CD1c-positive myeloid dendritic cell (primary cell): Measurements from ENCODE around the gene LMAN1.
A peak's percentile ranks its signal among the peaks of the same experiment; 100 is the strongest.

Experiments used
- DNase-seq: peaks from one replicate; pipeline ENCODE4 v3.0.0-alpha.2; 2016; ENCODE audit errors: extremely low spot score

The LMAN1 gene, protein sequence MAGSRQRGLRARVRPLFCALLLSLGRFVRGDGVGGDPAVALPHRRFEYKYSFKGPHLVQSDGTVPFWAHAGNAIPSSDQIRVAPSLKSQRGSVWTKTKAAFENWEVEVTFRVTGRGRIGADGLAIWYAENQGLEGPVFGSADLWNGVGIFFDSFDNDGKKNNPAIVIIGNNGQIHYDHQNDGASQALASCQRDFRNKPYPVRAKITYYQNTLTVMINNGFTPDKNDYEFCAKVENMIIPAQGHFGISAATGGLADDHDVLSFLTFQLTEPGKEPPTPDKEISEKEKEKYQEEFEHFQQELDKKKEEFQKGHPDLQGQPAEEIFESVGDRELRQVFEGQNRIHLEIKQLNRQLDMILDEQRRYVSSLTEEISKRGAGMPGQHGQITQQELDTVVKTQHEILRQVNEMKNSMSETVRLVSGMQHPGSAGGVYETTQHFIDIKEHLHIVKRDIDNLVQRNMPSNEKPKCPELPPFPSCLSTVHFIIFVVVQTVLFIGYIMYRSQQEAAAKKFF

DNA sequence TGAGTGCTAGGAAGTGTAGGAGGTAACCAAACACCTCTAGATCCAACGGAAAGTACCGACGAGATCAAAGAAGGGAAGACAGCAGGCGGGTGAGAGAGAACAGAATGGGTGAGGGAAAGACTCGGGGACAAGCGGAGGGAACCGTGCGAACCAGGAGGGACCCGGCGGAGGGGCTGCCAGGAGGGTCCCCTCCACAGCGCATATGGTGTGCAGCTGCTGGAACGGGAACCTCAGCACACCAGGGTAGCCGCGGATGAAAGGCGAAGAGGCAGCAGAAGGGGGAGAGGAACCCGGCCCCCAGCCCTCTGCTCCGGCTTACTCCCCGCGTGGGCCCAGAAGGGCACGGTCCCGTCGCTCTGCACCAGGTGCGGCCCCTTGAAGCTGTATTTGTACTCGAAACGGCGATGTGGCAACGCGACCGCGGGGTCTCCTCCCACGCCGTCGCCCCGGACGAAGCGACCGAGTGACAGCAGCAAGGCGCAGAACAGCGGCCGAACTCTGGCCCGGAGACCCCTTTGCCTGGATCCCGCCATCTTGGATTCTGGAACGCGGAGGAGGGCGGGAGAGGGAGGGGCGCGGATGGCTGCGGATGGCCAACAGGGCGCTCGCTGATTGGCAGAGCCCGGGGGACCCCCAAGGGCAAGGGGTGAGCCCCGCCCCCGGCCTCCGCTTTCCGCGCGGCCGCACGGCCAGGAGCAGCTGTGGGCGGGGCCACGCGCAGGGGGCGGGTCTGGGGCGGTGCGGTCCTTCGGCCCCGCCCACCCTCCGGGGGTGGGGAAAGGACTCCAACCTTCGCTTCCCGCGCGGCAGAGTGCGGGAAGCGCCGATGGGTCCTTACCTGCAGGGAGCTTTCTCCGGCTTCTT lies at the start of gene LMAN1:
TSS of gene LMAN1 (minus strand) at position 554 of the 864 bp plus-strand sequence. CDS start at position 533, 21 bp downstream.
- peak; percentile 91 for DNase-seq

DNA sequence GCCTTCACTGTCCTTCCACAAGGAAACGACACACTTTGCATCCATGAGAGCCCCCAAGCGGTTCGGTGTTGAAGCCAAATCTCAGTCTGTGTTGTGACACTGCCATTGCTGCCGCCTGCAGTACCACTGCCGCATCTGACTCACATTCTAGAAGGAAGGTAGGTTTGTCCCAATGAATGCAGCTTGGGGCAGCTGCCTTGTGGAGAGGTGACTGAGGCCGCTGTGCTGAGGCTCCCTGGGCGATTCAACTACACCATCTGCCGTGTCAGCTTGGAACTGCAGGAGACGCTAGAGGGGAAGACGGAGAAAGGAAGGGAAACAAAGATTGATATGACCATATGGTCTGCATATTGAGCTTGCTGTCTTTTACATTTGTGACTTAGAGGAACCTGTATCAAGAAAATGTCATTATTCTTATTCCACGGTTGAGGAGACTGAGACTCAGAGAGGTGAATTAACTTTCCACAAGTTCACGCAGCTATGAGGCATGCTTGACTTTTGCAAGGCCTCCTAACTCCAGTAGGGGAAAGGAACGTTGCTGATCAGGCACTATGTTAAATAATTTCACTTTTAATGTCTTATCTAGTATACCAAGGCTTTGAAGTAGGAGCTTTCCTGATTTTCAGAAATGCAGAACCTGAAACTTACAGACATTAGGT lies 43.5 kb upstream of the LMAN1 start:
- peak; percentile 76 for DNase-seq

DNA sequence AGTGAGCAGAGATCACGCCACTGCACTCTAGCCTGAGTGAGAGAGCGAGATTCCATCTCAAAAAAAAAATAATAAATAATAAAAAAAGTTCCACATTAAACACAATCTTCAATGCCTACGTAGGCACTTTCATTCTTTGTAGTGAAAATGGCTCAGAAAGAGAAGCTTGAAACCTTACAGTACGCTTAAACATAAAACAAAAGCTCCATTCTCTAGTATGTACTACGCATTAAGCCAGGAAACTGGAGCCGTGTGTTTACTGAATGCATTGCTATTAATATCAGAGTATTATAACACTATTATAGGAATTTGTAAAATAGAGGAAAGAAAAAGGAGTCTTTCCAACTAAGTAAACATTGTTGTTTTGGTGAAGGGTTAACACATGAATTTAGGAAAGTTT lies 41.3 kb upstream of the LMAN1 start:
- DNase-seq, result no peak

DNA sequence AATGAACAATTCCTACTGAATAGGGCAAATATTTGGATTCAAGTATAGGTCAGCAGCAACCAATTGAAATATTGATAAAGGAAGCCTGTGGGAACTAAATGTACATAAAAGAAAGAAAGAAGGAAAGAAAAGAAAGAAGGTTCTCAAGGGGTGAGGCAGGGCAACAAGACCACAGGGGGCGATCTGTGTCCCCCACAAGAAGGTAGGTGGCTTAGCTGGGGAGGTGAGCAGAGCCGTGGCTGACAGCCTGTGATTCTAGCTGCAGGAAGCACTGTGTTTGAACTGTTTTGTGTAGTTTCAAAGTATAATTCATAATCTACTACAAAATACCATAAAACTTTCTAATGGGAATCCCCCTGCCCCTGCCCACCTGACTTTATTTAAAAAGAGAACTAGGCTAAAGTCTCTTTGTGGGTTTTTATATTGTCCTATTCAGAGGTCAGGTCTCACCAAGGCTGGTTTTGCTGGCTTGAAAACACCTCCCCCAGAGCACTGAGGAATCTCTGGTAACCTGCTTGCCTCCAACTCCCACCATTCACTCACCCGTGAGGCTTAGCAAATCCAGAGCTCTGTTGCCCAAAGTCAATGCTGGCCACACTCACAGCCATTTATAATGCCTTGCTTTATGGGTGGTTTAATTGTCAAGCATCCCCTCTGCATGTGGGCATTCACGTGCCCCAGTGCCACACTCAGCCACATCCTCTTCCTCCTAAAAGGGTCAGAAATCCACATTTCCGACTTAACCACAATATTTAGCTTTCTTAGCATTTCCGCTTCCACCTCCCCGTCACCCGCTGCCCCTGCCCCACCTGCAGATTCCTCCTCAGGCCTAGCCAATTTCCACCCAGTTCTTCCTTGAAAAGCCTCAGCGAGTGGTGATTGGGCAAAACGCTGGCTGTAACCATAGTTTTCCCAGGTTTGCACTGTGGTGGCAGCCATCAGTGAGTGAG lies 36.4 kb upstream of the LMAN1 start:
- DNase-seq, result no peak

DNA sequence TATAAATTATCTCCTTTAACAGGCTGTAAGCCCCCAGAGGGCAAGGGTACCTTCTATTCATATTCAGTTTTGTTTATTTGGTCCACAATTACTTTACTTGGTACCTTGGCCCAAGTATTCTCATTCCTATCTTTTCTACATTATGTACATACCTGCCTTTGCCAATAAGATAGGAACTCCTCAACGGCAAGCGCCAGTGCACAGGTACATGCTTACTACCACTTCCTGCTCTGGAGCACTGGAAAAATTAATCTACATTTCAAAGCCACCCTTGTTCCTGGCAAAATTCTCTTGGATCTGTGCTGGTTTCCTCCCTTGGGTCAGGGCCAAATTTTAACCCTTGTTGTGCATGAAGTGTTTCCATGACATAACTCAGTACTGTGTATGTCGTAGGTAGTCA lies 34.3 kb upstream of the LMAN1 start:
- DNase-seq, result no peak

DNA sequence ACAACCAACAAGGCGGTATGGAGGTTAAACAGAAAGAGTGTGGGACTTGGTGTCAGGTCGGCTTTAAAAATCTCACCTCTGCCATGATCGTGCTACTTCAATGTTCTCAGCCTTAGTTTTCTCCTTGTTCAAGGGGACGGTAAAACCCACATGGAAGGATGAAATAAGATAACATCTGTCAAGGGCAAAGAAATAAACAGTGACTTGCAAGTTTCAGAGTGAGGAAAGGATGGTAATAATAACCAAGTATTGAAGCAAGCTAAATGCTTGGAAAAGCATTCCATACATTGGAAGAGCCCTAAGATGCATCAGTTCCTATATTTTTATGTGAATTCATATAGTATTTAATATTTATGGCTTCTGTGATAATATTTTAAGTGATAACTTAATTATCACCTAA lies 29.8 kb upstream of the LMAN1 start:
- no peak for DNase-seq

DNA sequence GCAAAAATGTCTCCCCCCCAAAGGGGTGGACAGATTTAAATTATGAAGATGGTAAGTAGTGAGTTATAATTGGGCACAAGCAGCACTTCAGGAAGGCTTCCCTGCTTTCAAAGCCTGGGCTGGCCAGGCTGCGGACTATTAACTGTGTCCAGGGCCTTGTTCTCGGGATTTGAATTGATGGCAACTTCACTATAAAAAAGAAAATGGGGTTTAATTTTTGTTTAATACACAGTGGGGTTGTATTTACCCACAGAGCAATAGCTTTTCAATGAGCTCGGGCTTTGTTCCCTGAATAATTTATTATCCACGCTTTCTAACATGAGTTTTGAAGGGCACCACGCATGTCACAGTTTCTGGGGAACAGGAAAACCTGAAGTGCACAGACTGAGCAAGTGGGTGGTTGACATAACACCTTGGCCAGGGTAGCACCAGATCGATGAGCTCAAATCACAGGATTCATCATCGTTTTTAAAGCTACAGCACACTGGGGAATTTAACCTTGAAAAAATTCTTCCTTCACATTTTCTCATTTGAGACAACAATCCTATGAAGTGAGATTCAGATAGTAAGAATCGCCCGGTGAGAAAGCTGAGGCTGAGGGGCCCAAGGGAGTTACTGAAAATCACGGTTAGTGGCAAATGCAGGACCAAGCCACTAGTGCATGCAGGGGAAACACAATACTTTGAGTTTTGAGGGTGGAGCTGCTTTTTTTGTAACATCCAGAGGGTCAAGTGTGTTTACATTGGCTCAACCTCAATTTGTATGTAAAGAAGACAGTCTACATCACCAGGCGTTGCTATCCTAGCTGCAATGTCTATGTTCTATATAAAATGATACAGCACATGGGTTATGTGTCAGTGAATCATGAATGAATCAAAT lies 28.9 kb upstream of the LMAN1 start:
- DNase-seq, result no peak

DNA sequence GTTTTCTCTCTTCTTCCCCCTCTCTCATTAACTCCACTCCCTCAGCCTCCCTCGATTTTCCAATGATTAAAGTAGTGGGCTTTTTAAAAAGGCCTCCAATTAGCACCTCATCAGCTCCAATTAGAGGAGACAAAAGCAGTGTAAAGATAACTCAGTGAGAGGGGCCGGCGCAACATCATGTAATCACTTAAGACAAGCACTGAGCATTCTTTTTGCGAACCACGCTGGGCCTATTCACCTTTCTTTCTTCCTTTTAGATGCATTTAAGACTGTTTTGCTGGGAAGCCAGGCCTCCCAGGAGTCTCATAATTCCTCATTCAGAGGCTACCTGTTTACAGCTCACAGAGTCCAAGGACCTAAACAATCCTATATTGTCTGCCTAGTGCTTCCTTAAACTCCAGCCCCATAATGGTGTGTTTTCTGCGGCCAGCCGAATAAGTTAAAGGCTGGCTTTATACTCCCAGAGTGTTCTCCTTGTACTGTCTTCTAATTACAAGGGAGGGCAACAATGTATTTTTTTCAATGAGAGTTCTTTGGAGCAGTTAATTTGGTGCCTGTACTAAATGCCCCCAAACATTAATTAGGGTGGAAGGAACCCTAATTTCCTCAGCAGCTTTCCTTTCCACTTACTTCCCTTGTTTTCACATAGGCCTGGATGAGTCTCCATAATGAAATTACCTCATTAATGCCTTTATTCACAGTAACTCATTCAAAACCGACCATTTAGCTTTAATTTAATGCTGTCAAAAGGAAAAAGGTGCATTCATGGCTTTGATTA lies 28.0 kb upstream of the LMAN1 start:
- DNase-seq, result no peak

DNA sequence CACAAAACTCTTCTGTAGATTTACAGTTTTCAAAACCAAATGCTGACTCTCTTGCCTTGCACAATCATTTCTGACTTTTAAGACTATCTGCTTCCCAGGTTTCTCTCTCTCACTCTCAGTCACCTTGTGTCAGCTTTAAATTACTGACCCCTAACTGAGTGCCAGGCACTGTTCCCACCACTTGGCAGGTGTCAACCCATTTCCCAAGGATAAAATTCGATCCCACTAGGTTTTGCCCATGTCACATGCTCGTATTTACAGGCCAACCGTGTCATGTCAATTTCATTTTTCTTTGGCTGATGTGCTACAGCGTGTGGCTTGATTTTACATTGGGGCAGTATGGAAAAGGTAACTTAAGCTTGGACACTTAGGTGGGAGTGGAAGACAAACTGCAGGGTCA lies 26.1 kb upstream of the LMAN1 start:
- DNase-seq, result no peak

DNA sequence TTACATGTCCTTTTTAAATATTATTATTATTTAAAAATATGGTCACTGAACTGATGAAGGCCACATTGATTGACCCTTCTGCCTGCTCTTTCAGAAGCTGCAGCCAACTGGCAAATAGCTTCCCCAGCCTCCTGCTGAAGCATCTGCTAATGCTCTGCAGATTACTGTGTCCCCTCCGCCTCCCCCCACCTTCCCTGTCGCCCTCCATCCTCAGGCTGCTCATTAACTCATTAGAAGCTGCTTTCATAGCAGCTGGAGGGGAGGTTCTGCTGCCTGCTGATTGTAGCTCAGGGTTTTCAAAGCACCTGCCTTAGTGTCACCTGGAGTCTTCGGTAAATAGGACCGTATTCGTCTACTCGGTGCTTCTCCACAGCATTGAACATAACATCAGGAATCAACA lies 24.8 kb upstream of the LMAN1 start:
- DNase-seq, result no peak

DNA sequence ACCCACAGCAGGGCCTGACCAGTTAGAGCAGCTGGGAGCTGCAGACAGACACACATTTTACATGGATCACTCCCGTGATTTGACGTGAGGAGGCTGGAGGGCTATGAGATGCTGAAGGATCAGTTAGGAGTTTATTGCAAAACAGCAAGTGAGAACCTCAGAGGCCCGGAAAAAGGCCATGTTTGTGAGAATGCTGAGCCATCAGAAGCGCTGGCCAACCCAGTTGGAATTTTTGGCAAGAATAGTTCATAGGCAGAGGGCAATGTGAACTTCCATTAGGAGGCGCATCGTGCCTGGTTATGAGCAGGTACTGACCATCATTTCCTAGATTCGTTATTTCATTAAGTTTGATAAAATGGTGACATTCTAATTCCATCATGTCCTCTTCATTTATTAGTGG lies 23.3 kb upstream of the LMAN1 start:
- no peak for DNase-seq

DNA sequence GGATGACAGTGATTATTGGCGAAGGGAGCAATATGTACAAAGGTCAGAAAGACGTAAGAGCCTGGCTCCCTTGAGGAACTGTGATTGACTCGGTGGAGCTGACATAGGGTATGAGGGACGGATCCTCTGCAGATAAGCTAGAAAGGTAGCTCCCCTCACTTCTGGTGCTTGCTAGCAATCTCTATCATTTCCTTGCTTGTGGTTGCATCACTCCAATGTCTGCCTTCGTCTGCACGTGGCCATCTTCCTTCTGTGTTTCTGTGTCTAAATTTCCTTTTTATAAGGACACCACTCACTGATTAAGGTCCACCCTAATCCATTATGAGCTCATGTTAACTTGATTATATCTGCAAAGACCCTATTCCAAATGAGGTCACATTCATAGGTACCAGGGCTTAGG lies 22.9 kb upstream of the LMAN1 start:
- no peak for DNase-seq

DNA sequence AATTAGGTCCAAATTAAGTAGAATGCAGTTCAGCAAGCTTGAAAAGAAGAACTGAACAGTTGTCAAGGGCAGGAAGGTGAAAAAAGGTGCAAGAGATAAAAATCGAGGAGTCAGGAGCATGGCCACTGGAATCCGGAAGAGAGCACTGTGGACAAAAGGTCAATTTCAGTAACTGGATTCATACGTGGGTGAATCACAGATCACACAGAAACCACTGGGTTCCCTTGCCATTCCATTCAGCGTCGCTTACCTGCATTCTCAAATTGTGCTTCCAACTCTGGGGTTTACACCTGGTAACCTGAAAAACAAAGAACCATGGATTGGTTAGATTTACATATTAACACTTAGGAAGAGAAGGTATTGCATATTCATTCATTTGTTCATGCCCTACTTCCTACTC lies 21.6 kb upstream of the LMAN1 start:
- DNase-seq, result no peak

DNA sequence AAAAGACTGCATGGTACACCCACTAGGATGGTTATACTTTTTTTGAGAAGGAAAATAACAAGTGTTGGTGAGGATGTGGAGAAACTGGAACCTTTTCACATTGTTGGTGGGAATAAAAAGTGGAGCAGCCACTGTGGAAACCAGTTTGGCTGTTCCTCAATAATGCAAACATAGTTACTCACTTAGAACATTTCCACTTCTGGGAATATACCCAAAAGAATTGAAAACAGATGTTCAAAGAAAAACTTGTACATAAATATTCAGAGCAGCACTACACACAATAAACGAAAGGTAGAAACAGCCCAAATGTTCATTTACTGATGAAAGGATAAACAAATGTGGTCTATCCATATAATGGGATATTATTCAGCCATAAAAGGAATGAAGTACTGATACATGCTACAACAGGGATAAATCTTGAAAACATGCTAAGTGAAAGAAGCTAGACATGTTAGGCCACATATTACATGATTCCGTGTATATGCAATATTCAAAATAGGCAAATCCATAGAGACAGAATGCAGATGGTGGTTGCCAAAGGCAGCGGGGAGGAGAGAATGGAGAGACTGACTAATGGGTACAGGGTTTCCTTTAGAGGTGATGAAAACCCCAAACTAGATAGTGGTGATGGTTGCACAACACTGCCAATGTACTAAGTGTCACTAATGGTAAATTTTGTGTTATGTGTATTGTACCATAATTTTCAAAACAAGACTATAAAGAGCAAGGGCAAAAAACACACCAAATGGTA lies 20.9 kb upstream of the LMAN1 start:
- DNase-seq, result no peak

DNA sequence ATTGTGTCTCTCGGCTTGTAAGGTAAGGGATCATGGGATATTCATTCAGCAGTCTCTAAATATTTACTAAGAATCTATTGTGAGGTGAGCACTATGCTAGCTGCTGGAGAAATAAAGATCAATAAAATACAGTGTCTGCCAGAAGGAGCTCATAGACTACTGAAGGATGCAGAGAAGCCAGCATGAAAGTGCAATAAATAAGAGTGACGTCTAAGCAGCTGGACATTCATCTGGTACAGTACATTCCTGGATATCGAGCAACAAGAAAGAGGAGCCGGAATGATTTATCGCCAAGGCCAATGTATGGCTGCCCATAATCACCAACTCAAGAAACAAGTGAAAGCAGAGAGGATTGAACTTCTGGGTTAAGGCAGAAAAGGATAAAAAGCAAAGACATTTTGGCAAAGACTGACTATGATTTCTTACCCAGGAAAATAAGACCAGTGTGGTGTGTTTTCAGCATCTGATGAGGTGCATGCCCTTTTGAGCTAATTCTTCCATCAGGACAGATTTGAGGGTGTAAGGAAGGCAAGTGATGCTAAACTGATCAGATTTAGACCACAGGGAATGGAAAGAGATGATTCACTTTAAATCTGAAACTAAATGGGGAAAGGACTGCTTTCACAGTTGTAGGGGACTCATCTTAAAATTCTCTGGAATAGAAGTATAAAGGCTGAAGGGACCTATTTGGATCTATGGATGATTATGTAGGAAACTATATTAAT lies 18.7 kb upstream of the LMAN1 start:
- DNase-seq, result no peak

DNA sequence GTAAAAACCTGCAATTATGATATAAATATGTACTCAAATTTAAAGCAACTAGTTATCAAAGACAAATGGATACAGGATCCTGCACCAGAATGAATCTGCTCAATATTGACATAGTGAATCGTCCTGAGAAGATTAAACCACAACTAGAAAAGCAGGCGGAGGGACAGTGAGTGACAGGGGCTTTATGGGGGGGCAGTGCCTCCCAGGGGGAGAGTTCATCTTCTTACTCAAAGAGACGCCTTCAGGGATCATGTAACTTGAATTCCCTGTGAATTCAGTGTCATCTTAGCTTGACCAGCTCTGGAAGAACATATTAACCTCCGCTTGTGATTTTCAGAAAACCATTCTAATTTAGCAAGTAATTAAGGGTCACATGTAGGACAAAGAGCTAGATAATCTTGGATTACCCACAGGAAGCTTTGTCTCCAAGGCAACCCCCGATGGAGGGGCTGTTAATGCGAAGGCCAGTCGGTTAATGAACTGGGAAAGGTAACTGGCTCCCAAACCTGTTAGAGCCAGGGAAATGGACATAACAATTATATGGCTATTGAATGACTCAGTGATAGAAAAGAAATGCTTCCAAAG lies 17.4 kb upstream of the LMAN1 start:
- no peak for DNase-seq

DNA sequence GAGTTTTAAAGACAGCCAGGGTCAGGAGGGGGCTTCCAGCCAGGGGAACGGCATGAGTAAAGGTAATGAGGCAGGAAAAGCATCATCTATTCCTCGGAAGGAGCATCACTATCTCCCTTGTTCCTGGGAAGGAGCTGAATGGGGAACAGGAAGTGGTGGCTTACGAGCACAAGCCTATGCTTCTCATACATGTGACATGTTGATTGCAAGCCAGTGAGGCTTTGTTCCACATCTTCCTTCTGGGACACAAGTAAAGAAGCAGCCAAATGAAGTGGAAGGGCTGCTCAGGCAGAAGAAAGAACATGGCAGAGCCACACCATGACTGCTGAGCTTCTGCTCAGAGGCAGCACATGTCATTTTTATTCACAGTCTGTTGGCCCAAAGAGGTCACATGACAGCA lies 15.1 kb upstream of the LMAN1 start:
- peak; percentile 37 for DNase-seq

DNA sequence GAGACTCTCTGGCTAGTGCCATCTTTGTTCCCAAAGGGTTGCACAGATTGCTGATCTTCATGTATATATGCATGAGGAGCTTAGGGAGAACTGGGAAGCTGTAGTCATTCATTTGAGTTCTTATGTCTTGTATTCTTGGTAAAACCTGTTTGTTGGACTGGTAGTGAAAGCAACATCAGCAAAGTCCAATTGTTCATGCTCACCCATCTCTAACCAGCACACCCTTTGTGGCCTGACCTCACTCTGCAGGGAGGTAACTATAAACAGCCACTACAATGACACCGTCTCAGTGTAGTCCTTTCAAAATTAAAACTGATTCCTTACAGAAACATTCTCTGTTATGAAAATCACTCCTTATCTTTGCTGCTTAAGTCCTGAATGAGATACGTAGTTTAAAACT lies 13.9 kb upstream of the LMAN1 start:
- DNase-seq, result no peak
